Cardiac septum (tissue), 1 donor: ENCODE results near the gene EIF1AD. TPM values are rescaled to one million over a fixed set of nuclear protein-coding genes. Genes with fewer than 3 reads are reported as not detected.
A peak's percentile ranks its signal among the peaks of the same experiment; 100 is the strongest.

Experiments used
- DNase-seq: peaks from one replicate; pipeline ENCODE4 v3.0.0-alpha.2; 2020; ENCODE audit warnings: low spot score
- intact Hi-C: fragments of 100-400 bp; cut with DNase I; formaldehyde crosslinking; loops from one replicate; pipeline ENCODE4 v1.14.0; 2022
- long read RNA-seq: library from polyadenylated mRNA; unstranded; transcript quantifications from one replicate; pipeline ENCODE4 v2.0.0, GENCODE V29; 2021
- total RNA-seq: library from RNA; stranded (reverse); fragmentation: NEBNext Ultra II Directional; extraction: Animal tissue kit (Norgen Biotek cat#: 25700); gene quantifications from one replicate; pipeline ENCODE4 v1.2.1, GENCODE V29; 2021
- donor health status: DM: no; HTN: no; CAD: no.

The EIF1AD gene, protein sequence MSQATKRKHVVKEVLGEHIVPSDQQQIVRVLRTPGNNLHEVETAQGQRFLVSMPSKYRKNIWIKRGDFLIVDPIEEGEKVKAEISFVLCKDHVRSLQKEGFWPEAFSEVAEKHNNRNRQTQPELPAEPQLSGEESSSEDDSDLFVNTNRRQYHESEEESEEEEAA
- total RNA-seq, result 18.1 TPM
- long read RNA-seq, partial matches to known transcripts, result 2 of 8 reads
- long read RNA-seq, other reads (novel, unspliced or antisense), result 3 of 8 reads

DNA sequence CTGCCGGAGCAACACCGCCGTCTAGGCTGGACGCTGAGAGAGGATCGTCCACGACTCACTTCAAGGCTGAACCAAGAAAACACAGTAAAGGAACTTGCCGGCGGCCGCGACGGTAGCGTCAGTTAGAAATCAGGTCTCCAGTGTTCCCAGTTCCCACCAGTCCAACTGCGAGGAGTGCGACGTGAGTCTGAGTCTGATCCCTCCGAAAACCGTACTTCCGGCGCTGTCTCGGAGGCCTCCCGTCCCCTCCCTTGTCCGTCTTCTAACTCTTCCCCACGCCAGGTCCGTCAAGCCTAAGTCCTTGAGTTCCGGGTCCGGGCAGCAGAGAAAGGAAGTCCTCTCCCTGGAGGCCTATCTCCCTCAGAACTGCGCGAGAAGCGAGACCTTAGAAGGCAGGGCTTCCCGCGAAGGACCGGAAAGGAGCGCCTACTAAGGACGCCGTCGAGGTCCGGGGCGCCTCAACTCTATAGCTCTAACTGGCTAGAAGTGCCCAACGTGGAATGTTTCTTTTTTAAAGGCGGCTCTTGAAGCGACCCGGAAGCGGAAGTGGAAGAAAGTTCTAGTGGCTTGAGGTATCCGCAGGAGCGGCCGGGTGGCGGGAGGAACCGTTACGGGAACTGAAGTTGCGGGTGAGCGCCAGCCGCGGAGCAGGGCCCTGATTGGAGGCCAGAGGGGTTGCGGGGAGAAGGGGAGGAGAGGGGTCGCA lies at the start of gene EIF1AD, which contains the start of gene BANF1:
Gene EIF1AD (minus strand): TSS at position 216 of the 706 bp plus-strand sequence. CDS start 1,768 bp downstream, outside the sequence.
Gene BANF1 (plus strand): TSS at position 562 of the 706 bp plus-strand sequence. CDS start 748 bp downstream, outside the sequence.
- intact Hi-C loops, result loop anchor here (1.0 to 5.0 kb wide), 4 partner anchors 41 to 290 kb away; partner anchors contain the start of genes C11orf68, CFL1, DRAP1 and KAT5
- DNase-seq, result peak; percentile 96

DNA sequence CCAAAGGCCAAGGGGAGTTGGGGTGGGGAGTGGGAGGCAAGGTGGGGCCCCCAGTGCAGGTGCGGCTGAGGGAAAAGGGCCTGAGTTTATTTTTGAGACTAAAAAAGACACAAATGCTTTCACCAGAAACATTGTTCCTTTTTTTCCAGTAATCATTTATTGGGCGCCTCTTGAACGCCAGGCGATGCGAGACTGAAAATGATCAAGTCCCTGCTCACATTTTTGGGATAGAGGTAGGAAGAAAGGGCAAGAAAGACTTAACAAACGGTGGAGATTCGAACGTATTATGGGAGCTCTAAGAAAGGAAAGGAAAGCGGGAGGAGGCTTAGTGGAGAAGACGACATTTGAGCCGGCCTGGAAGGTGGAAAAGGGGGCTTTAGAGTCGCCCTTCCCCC lies 49.4 kb upstream of the EIF1AD start:
- intact Hi-C loops, result no loop called here
- no peak for DNase-seq

DNA sequence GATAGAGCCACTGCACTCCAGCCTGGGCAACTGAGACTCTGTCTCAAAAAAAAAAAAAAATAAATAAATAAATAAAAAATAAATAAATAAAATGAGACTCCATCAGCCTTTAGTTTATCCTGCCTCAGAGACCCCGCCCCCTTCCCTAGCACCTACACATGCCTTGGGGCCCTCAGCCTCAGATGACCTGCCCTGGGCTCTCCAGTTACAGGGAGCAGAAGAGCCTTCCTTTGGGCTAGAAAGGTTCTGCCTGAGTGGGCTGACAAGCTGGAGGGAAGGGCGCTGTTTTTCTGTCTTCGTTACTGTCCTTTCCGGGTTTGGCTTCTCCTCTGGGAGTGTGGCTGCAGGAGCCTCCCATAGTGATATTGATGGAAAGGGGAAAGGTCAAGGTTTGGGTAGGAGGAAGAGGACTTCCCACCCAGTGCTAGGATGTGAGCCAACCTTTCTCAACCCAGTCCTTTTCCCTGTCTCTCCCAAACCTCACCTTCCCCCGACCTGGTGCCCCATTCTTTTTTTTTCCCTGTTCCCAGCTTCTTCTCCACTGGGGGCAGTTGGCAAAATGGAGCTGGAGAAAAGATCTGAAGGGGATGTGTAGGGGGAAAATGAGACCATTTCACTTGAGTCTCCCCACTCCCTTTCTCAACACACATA lies 48.7 kb upstream of the EIF1AD start:
- intact Hi-C loops, result no loop called here
- DNase-seq, result no peak

DNA sequence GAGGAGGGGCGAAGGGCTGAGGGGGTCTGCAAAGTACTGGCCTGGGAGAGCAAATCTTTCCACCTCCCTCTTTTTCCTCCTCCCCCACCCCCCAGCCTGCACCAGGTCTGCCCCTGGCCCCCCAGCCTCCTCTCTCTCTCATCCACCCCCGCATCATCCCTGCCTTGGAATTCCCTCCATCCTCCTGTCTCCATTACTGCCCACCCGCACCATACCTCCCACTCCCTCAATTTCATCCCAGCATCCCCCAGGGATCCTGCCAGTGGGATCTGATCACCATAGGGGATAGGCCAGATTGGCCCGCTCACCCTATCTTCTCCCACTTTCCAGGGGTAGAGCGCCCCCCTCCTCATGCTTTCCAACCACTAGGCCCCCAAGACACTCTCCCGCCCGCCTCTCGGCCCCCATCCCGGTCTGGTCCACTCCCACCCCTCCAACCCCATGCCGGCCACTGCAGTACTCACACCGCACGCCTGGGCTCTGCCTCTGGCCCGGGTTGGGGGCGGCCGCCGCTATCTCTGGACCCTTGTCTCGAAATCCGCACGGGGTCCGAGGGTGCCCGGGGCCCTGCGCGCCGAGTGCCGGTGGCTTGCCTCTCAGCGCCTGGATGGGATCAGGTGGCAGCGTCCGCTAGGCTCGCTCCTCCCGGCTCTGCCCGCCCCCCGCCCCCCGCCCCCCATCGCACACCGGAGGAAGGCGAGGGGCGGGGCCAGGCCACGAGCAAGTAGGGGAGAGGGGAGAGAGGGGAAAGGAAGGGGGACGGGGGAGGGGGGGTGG lies 46.8 kb upstream of the EIF1AD start, which contains the start of gene GAL3ST3:
Gene GAL3ST3 (minus strand): TSS at position 615 of the 777 bp plus-strand sequence. CDS start 3,746 bp downstream, outside the sequence.
- DNase-seq, result no peak
- intact Hi-C loops, result no loop called here

DNA sequence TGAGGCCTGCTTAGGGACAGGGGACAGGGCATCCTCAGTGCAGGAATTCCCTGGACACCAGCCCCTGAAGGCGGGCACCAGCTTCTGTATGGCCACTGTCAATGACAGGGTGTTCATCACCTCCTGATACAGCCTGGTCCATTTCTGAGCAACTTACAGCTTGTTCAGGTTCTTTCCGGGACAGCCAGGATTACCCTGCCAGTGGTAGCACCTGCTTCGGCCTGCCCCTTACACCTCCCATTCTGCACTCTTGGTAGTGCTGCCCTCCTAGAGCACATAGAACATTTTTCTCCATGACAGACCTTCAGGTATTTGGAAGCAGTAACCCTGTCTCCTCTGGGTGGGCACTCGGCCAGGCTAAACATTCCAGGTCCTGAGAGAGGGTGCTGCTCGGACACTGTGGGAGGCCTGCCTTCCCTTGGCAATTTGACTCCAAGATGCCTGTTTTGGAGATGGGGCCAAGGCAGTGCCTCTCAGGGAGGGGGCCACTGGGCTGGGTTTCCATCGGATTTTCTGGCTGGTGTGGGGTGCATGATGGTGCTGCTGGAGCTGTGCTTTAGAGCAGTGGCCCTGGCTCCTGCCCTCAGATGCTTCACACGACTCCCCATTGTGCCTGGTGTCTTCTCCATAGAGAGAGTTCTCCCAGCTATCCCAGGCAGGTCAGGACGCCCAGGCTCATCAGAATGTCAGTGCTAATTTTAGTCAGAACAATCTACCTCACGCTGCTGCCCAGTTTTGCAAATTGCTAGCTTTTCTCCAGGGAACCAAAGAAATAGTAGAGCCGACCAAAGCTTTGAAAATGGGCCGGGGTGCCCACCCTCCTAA lies 45.8 kb upstream of the EIF1AD start:
- intact Hi-C loops, result no loop called here
- no peak for DNase-seq

DNA sequence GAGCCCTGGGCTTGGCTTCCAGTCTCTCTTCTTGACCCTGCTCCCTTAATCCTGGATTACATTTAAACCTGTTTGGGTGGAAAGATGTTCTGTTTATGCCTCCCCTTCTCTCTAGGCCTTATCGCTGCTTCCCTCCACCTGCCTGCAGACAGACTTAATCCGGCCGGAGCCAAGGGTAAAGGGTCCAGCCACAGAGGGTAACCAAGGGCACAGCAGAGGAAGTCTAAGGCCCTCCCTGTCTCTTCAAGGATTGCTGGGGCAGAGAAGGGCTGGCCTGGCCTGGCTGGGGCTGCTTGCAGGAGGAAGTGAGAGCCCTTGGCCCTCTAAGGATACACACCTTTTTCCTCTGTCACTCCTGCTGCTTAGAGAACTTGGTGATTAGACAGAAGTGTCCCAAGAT lies 44.9 kb upstream of the EIF1AD start:
- intact Hi-C loops, result no loop called here
- DNase-seq, result no peak

DNA sequence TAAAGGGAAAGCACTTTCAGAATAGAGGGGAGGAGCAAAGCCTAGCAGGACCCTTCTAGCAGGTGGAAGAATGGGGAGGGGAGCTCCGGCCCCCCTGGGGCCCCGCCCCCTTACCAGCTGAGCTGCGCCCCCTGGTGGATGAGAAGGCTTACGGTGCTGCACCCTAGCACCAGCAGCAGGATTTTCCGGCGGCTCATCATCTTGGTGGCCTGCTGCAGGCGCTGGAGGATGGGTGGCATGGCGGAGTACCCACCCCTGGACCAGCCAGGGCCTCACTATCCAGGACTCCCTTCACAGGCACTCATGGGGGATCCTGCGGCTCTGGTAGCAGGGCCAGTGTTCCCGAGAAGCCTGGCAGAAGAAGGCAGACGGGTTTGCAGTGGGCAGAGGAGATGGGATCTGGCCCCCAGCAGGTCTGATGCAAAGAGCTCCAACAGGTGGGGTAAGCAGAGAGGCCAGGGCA lies 43.3 kb upstream of the EIF1AD start:
- DNase-seq, result peak; percentile 88
- intact Hi-C loops, result no loop called here

DNA sequence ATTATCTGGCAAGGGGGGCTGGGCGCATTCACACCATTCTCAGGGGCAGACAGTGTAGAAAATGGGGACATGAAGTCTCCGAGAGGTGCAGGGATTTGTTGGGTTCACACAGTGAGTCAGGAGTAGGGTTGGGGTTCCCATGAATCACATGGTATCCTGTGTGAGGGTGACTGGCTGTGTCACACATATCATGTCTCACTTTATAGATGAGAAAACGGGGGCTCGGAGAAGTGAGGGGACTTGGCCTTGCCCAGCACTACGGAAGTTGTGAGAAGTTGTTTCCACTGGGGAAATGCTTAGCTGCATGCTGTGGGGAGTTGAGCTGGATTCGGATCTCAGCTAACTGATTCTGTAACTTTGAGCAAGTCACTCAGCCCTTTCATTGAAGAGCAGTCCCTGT lies 42.8 kb upstream of the EIF1AD start:
- no peak for DNase-seq
- intact Hi-C loops, result no loop called here

DNA sequence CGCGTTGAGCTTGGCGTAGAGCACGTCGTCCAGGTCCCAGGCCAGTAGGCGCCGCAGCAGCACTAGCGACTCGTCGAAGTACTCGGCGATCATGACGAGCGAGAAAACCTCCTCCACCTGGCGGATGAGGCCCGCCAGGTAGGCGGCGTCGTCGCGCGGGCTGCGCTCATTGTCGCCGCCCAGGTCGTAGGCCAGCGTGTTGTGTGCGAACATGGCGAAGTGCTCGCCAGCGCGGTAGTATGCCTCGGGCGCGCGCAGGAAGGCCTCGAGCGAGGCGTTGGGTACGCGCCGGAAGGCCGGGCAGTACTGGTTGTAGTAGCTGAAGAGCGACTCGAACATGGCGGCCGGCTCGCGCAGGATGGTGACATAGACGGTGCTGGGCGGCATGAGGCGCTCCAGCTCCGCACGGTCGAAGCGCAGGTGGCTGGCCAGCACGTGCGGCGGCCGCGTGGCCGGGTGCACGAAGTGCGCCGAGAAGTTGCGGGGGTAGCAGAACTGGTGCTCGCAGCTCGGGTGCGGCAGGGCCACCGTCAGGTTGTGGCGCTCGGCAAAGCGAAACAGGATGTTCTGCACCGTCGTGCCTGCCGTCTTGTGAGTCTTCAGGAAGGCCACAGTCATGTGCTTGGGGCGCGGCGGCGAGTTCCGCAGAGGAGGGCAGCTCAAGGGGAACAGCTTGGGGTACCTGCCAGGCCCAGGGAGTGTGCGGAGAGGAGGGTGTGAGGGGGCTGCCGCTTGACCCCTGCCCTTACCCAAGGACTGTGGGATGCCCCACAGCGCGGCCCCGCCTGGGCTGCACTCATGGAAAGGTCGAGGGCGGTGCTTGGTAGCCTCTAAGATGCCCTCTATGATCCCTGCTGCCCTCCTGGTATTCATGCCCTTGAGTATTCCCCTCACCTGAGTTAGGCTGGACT lies 41.3 kb upstream of the EIF1AD start:
- intact Hi-C loops, result no loop called here
- no peak for DNase-seq

DNA sequence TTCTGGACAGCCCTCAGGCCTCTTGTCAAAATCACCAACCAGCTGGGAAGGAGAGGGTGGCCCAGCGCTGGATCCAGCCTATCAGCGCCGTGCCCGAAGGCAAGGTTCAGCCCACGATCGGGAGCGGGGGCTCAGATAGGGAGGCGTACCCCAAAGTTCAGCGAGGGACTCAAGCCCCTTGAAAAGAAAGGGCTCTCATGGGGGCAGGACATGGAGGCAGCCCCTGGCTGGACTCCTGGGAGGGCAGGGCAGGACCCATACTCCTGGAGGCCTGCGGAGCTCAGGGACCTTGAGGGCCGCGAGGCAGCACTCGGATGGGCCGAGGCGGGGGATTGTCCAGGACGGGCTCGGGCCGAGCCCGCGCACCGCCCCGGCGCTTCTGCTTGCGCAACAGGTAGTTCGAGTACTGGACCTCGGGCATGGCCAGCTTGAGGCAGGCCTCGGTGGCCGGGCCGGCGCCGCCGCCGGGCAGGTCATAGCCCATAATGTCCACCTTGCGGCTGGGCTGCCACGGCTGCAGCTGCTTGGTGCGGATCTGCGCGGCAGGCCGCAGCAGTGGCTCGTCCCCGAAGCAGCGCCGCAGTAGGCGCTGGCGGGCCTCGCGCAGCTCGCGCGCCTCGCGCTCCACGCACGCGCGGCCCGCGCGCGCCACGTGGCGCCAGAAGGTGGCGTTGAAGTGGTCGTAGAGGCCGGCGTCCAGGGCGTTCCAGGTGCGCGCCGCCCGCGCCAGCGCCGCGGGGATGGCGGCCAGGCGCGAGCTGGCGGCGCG lies 40.5 kb upstream of the EIF1AD start:
- intact Hi-C loops, result no loop called here
- DNase-seq, result no peak

DNA sequence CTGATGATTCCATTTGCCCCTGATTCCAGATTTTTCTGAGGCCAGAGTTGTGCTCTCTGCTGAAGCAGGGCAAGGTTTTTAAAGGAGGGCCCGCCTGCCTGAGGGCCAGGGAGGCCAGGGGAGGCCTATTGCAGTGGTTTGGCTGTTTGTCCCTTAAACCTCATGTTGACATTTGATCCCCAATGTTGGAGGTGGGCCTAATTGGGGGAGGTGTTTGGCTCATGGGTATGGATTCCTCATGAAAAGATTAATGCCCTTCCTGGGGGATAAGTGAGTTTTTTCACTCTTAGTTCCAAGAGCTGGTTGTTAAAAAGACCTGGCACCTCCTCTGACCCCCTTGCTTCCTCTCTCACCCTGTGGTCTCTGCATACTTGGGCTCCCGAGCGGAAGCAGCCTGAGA lies 37.8 kb upstream of the EIF1AD start:
- DNase-seq, result no peak
- intact Hi-C loops, result no loop called here

DNA sequence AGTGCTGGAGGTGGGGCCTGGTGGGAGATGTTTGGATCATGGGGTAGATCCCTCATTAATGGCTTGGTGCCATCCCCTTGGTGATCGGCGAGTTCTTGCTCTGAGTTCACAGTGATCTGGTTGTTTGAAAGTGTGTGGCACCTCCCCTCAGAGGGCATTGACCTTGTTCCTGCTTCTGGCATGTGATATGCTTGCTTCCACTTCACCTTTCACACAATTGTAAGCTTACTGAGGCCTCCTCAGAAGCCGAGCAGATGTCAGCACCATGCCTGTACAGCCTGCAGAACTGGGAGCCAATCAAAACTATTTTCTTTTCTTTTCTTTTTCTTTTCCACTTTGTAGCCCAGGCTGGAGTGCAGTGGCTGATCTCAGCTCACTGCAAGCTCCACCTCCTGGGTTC lies 35.4 kb upstream of the EIF1AD start:
- DNase-seq, result no peak

DNA sequence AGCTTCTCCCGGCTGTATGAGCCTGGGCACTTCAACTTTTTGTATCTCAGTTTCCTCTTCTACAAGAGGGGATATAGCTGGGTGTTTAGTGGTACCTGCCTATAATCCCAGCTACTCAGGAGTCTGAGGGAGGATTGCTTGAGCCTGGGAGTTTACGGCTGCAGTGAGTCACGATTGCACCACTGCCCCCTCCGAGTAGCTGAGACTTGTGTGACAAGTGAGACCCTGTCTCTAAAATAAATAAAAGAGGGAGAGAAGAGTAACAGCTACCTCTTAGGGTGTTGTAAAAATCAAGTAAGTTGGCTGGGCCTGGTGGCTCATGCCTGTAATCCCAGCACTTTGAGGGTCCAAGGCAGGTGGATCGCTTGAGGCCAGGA lies 34.4 kb upstream of the EIF1AD start:
- no peak for DNase-seq
- intact Hi-C loops, result no loop called here

More for the DNA sequence above, 35.4 kb upstream of the EIF1AD start:
- intact Hi-C loops, result no loop called here

DNA sequence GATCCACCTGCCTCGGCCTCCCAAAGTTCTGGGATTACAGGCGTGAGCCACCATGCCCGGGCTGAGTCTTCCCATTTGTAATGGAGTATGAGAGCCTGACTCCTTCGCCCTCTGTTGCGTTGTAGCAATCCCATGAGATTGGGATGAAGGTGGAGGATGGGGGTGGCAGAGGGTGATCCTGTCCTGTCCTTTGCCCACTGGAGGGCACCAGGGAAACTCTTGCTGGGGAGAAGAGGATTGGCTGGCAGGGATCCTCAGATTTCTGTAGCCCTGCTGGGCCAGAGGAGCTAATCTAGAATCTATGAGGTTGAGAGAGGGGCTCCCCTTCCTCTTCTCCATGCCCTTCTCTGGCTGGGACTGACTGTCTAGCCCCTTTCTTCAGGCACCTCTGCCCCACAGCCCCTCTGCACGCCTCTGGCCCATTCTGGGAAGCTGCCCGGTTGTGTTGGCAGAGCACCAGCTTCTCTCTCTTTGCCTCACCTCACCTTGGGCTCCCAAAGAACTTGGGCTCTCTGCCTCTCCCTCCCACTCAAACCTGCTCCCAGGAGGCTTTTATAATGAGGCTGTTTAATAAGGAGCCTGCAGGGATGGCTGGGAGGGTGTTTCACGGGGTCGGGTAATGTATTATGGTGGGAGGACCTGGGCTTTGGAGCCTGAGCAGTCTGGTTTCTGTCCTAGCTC lies 33.8 kb upstream of the EIF1AD start:
- intact Hi-C loops, result no loop called here
- DNase-seq, result no peak

DNA sequence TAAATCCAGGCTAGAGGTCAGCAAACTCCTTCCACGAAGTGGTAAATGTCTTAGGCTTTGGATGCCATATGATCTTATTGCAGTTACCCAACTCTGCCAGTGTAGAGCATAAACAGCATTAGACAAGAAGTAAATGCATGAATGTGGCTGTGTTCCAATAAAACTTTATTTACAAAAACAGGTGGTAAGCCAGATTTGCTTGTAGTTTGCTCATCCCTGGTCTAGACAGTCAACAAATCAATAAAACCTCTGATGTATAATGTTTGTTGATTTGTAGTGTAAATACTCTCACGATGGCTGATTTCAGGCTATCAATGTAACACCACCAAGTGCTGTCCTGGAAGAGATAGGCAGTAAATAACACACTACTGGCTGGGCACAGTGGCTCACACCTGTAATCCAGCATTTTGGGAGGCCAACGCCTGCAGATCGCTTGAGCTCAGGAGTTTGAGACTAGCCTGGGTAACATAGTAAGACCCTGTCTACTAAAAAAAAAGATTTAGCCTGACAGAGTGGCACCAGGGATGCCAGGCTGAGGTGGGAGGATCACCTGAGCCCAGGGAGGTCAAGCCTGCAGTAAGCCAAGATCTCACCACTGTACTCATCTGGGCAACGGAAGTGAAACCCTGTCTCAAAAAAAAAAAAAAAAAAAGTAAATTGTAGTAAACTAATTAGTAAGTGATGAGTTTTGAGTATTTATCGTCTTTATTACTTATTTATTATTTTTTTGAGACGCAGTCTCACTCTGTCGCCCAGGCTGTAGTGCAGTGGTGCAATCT lies 31.2 kb upstream of the EIF1AD start:
- intact Hi-C loops, result no loop called here
- no peak for DNase-seq

DNA sequence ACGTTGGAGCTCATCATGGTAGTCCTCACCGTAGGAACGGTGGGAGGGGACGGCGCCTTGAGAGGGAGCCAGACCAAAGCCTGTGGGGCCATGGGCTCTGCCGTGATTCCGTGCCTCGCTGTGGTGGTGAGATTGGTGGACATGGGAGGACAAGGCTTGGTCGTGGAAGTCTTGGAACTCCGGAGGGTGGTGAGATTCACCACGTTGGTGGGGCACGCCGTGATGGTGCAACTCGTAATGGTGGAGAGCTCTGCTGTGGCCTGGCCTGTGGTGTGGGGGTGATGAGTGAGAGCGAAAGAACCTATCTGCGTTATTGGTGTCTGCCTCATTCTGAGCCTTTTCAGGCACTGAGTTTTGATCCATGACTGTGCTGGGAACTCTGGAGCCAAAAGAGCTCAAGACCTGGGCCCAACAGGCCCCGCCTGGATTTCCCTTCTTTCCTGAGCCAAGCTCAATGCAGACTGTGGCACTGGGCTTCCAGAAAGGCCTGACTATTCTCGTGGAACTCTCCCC lies 24.1 kb upstream of the EIF1AD start, which contains the start of gene CATSPER1:
Gene CATSPER1 (minus strand): TSS at position 463 of the 513 bp plus-strand sequence. CDS start 100 bp downstream, at position 363.
- DNase-seq, result no peak
- intact Hi-C loops, result no loop called here
